GM19238 (cell line): Measurements from ENCODE around the gene GDPD4.

Source experiments
- DNase-seq: peaks from one replicate; pipeline ENCODE4 v3.0.0; 2011; ENCODE audit warnings: low spot score; ENCODE audit not compliant: insufficient read length

GDPD4 gene

DNA sequence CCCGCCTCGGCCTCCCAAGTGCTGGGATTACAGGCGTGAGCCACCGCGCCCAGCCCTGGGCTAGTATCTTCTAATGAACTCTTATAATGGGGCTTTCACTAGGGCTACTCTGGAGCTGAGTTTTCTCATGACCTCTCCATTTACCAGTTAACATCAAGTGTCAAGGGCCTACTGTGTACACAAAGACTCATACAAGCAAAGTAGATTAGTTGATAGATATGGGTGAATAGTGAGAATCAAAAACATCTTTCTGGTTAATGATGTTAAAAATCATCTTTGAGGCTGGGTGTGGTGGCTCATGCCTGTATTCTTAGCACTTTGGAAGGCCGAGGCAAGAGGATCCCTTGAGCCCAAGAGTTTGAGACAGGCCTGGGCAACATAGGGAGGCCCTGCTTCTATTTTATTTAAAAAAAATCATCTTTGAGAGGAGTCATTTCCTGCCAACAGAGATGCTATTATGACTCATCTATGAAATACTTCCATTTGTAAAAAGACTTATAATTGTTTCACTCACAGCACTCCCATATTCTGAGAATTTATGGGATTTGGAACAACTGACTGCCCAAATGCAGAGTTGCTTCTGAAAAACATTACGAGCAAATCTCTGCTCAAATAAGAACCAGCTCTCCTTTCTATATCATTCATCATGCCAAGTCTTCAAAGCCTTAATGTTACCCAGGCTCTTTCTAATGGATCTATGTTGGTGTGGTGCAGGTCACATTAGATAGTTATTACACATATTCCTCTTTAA, 57.0 kb downstream of the GDPD4 start:
- no peak for DNase-seq

GRCh38 chr11:77236901-77237300, 64.6 kb downstream of the GDPD4 start:
- no peak for DNase-seq

GRCh38 chr11:77233011-77233410, 68.5 kb downstream of the GDPD4 start:
- no peak for DNase-seq

DNA sequence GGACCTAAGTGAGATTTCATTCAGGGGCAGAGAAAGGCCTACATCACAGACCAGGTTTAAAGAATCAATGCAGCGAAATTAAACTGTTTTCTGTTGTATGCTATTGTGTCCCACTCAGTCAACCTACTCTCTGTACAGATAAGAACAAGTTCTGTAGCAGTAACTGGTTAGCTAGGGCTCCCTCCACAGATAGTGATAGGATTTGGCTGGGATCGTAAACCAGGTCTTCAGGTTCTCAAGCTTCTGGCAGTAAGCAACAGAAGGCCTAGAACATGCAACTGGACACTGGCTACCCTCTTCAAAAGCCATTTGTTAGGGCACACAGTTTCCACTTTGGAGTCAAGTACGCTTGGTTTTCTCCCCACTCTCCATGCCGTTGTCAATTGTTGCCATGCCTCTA, 69.2 kb downstream of the GDPD4 start:
- DNase-seq: no peak

GRCh38 chr11:77231800-77232199, 69.7 kb downstream of the GDPD4 start:
- no peak for DNase-seq

DNA sequence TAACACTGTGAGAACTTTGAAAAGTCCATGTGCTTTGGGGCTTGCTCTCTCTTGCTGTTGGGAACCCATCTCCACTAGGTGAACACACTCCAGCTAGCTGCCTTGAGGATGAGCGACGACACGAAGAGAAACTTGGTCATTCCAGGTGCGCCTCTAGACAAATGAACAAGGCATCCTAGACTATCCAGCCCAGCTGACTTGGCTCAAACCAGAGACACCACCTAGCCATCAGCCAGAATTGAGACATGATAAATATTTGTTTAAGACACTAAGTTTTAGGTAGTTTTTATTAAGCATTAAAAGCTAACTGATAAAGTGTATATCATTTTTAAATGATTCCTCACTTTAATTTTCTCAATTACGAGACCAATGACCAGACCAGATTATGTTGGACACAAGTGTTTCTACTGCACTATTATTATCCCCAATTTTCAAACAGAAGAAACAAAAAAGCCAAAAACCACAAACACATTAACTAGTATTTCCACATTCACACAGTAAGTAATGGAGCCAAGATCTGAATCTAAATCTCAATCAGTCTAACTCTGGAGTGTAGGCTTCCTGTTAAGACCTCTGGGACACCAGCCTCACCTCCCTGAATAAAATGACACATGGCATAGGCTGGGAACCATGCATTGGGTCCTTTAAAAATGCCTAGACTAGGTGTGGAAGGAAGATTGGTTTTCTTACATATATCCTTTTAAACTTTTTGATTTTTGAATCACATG, 70.4 kb downstream of the GDPD4 start:
- DNase-seq: no peak

GRCh38 chr11:77223797-77224196, 77.7 kb downstream of the GDPD4 start:
- DNase-seq: no peak

- no peak for DNase-seq
Observed at GRCh38 chr11:77217156-77217555, 84.3 kb downstream of the GDPD4 start.

DNA sequence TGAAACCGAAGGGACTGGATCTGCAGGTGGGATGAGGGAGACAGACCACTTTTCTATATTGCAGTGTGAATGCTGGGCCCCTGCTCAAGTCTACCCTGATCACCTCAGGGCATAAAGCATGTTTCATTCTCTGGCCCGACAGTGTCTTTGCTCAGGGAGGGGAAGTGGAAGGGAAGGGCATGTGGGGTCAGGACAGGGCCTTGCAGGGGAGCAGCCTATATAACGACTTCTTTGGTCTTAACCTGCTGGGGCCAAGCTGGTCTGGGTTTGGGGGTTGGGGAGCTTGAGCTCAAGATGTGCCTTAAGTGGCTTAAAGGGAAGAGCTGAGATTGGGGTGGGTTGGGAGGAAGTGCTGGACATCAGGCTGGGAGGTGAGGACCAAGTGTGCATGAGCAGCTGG, 86.4 kb downstream of the GDPD4 start:
- no peak for DNase-seq

- no peak for DNase-seq
Observed at GRCh38 chr11:77214557-77214956, 86.9 kb downstream of the GDPD4 start.

GRCh38 chr11:77213589-77214428, 87.7 kb downstream of the GDPD4 start:
- no peak for DNase-seq

- no peak for DNase-seq
Observed at GRCh38 chr11:77213029-77213579, 88.4 kb downstream of the GDPD4 start.

GRCh38 chr11:77212314-77213007, 89.0 kb downstream of the GDPD4 start:
- no peak for DNase-seq

DNA sequence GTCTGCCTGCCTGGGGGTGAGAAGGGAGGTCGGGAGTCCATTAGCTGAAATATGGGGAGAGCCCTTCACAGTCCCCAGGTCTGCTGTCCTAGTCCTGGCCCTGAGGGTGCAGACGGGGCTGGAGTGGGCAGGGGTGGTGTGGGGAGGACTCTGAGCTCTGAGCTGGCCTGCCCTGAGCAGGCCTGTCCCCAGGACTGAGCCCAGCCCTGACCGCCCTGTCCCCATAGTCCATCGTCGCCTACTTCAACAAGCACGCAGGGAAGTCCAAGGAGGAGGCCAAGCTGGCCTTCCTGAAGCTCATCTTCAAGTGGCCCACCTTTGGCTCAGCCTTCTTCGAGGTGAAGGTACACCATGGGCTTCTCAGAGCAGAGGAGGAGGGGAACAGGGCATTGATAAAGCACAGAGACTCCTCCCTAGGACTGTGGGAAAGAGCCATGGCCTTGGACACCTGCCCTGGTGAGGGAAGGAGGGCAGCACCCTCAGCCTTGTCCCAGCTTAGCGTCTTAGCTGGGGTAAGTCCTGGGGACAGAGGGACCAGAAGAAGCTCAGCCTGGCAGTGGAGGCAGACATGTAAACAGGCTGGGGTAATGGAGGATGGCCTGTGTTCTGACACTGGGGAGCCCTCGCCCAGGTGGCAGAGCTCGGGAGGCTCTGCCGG, 89.8 kb downstream of the GDPD4 start:
- DNase-seq: no peak

DNA sequence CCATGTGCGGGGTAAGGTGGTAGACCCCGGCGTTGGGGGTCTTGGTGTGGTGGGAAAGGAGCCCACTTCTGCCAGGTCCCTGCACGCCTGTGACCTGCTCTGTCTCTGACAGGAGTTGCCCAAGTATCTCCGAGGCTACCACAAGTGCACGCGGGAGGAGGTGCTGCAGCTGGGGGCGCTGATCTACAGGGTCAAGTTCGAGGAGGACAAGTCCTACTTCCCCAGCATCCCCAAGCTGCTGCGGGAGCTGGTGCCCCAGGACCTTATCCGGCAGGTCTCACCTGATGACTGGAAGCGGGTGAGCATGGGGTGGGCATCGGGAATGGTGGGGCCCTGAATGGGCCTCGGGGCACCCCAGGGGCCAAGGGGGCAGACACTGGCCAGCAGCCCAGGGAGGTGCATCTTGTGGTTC, 90.4 kb downstream of the GDPD4 start:
- DNase-seq: no peak

DNA sequence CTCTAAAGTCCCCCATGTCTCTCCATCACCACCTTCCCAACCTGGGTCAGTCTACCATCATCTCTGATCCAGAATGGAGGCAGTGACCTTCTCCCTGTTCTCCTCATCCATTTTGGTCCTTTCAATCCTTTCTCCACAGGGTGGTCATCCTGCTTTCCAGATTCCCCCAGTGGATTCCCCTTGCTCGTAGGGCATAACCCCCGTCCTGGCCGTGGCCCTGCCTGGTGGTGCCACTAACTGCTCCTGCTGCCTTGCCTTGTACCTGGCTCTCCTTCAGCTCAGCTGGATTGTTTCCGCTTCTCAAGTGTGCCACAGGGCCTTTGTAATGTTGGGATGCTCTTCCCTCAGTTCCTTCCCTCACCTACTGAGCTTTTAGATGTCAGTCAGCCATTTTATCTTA, 91.8 kb downstream of the GDPD4 start:
- DNase-seq: no peak

- no peak for DNase-seq
Observed at GRCh38 chr11:77208535-77208934, 93.0 kb downstream of the GDPD4 start.

- no peak for DNase-seq
Observed at GRCh38 chr11:77207618-77208313, 93.7 kb downstream of the GDPD4 start.

- no peak for DNase-seq
Observed at GRCh38 chr11:77207019-77207485, 94.4 kb downstream of the GDPD4 start.
